Activated naive CD4-positive, alpha-beta T cell treated with anti-CD3 and anti-CD28 coated beads, Interleukin-2, amount 50 U/mL, for 24 hours (primary cell): ENCODE data around the gene CLTA.
"Not testable (repeated sequence)": the region's sequence is repeated elsewhere in the genome, so short reads cannot be mapped to it uniquely, and the experiment has no call there.

Experiments used
- H3K27ac Mint-ChIP-seq: one replicate; pipeline ENCODE4 v1.8.0; 2021; ENCODE audit warnings: mild to moderate bottlenecking, mixed read lengths
- H3K27me3 Mint-ChIP-seq: one replicate; pipeline ENCODE4 v1.8.0; 2021; ENCODE audit warnings: mixed read lengths
- H3K36me3 Mint-ChIP-seq: one replicate; pipeline ENCODE4 v1.8.0; 2021; ENCODE audit warnings: mixed read lengths
- H3K4me1 Mint-ChIP-seq: one replicate; pipeline ENCODE4 v1.8.0; 2021; ENCODE audit warnings: mixed read lengths
- H3K4me3 Mint-ChIP-seq: one replicate; pipeline ENCODE4 v1.8.0; 2021; ENCODE audit warnings: mild to moderate bottlenecking, mixed read lengths
- H3K9me3 Mint-ChIP-seq: one replicate; pipeline ENCODE4 v1.8.0; 2021; ENCODE audit warnings: mixed read lengths

CLTA gene

DNA sequence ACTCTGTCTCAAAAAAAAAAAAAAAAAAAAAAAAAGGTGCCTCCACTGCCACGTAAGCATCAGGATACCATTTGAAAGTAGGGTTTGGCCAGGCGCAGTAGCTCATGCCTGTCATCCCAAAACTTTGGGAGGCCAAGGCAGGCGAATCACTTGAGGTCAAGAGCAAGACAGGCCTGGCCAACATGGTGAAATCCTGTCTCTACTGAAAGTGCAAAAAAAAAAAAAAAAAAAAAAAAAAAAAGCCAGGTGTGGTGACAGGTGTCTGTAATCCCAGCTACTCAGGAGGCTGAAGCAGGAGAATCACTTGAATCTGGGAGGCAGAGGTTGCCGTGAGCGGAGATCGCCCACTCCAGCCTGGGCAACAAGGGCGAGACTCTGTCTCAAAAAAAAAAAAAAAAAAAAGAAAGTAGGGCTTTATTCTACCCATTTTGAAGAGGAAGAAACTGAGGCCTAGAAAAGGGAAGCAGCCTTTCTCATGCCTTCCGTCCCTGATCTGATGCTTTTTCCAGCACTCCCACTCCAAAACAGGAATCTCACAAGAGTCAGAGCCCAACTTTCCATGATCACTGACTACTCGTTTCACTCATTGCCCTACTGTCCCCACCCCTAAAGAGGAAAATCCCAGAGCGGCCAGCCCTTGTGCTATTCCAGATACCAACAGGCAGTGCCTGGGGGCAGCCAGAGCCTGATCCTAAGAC is 37.8 kb upstream of the CLTA start:
- Mint-ChIP-seq H3K4me1 (peaks cover 57% of the 10 kb centered on the region), H3K27ac (peak overlapping the region; percentile 81), H3K27me3 (no peaks in the 10 kb centered on the region), H3K9me3 (no peaks in the 10 kb centered on the region), H3K4me3 (no peak overlapping the region), H3K36me3 (peaks cover 5% of the 10 kb centered on the region)

GRCh38 chr9:36153746-36154145 is 37.0 kb upstream of the CLTA start:
- Mint-ChIP-seq H3K4me3 (no peak overlapping the region), H3K9me3 (no peaks in the 10 kb centered on the region), H3K4me1 (peaks cover 55% of the 10 kb centered on the region), H3K27me3 (no peaks in the 10 kb centered on the region), H3K27ac (no peak overlapping the region), H3K36me3 (peaks cover 5% of the 10 kb centered on the region)

DNA sequence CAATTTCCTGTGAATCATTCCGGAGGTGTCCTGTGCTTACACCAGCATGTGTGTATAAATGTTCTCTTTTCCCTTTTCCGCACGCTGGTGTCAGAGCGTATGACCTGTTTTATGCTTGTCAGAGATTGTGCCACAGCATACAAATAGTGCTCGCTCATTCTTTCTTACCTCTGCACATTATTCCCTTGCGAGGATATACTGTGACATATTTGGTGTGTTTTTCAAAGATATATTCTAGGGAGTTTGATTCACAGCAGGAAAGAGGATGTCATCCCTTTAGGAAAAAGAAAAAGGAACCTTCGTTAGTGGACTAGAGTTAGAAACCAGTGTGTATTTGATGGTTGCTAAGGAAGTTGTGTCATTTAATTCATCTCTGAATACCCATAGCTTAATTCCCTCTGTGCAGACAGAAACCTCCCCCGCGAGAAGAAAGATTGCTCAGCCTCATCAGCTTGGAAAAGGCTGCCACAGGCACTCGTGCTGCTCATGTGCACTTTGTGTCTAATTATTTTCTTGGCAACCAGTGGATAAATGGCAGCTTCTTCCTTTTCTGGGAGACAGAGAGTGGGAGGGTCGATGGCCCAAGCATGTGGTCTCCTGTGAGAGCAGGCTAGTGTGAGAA is 36.3 kb upstream of the CLTA start:
- peaks cover 51% of the 10 kb centered on the region for H3K4me1 Mint-ChIP-seq
- H3K9me3 Mint-ChIP-seq: no peaks in the 10 kb centered on the region
- peak overlapping the region; percentile 9 for H3K4me3 Mint-ChIP-seq
- no peaks in the 10 kb centered on the region for H3K27me3 Mint-ChIP-seq
- peak overlapping the region; percentile 31 for H3K27ac Mint-ChIP-seq
- H3K36me3 Mint-ChIP-seq: peaks cover 5% of the 10 kb centered on the region

- peaks cover 5% of the 10 kb centered on the region for H3K36me3 Mint-ChIP-seq
- no peaks in the 10 kb centered on the region for H3K27me3 Mint-ChIP-seq
- H3K27ac Mint-ChIP-seq: no peak overlapping the region
- H3K9me3 Mint-ChIP-seq: no peaks in the 10 kb centered on the region
- no peak overlapping the region for H3K4me3 Mint-ChIP-seq
- H3K4me1 Mint-ChIP-seq: peaks cover 39% of the 10 kb centered on the region
These were observed 34.6 kb upstream of the CLTA start for GRCh38 chr9:36156116-36156515.

GRCh38 chr9:36158122-36158521 is 32.6 kb upstream of the CLTA start:
- H3K4me3 Mint-ChIP-seq: no peak overlapping the region
- H3K27ac Mint-ChIP-seq: no peak overlapping the region
- no peaks in the 10 kb centered on the region for H3K9me3 Mint-ChIP-seq
- H3K27me3 Mint-ChIP-seq: no peaks in the 10 kb centered on the region
- H3K4me1 Mint-ChIP-seq: peaks cover 24% of the 10 kb centered on the region
- H3K36me3 Mint-ChIP-seq: peaks cover 3% of the 10 kb centered on the region

DNA sequence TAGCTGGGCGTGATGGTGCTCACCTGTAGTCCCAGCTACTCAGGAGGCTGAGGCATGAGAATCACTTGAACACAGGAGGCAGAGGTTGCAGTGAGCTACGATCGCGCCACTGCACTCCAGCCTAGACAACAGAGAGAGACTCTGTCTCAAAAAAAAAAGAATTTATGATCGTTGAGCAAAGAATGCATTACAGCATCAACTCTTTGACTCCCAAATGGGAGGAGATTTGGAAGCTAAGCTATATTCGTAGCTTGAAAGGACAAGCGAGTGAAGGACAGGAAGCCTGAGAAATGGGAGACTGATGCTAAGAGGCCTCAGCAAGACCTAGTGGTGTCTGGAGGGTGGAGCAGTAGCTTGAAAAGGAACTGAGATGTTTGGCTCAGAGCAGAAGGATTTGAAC is 31.8 kb upstream of the CLTA start:
- H3K4me3 Mint-ChIP-seq: no peak overlapping the region
- no peak overlapping the region for H3K27ac Mint-ChIP-seq
- H3K4me1 Mint-ChIP-seq: peaks cover 16% of the 10 kb centered on the region
- H3K36me3 Mint-ChIP-seq: peaks cover 3% of the 10 kb centered on the region
- no peaks in the 10 kb centered on the region for H3K9me3 Mint-ChIP-seq
- H3K27me3 Mint-ChIP-seq: no peaks in the 10 kb centered on the region

DNA sequence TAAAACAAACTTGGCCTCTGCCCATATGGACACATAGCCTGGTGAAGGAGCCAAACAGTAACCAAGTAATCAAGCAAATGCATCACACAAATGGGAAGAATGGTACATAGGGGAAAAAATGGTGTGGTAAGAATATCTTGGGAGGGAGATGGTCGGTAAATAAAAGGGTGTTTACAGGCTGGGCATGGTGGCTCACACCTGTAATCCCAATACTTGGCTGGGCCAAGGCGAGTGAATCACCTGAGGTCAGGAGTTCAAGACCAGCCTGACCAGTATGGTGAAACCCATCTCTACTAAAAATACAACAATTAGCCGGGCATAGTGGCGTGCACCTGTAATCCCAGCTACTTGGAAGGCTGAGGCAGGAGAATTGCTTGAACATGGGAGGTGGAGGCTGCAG is 31.2 kb upstream of the CLTA start:
- not testable (repeated sequence) for H3K36me3 Mint-ChIP-seq, H3K9me3 Mint-ChIP-seq, H3K27ac Mint-ChIP-seq

DNA sequence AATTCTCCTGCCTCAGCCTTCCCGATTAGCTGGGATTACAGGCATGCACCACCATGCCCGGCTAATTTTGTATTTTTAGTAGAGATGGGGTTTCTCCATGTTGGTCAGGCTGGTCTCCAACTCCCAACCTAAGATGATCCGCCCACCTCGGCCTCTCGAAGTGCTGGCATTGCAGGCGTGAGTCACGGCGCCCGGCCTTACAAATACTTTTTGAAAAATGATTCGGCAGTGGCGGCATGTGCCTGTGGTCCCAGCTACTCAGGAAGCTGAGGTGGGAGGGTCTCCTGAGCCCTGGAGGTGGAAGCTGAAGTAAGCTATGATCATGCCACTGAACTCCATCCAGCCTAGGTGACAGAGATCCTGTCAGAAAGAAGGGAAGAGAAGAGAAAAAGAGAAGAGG is 30.6 kb upstream of the CLTA start:
- H3K36me3 Mint-ChIP-seq, H3K4me1 Mint-ChIP-seq, H3K4me3 Mint-ChIP-seq, H3K9me3 Mint-ChIP-seq, H3K27me3 Mint-ChIP-seq: not testable (repeated sequence)
- peak overlapping the region; percentile 31 for H3K27ac Mint-ChIP-seq

More for the DNA sequence above, 31.2 kb upstream of the CLTA start:
- H3K4me1 Mint-ChIP-seq: peaks cover 10% of the 10 kb centered on the region
- not testable (repeated sequence) for H3K4me3 Mint-ChIP-seq, H3K27me3 Mint-ChIP-seq

- Mint-ChIP-seq H3K4me3 (no peak overlapping the region), H3K4me1 (peaks cover 7% of the 10 kb centered on the region), H3K27me3 (no peaks in the 10 kb centered on the region), H3K36me3 (peaks cover 3% of the 10 kb centered on the region), H3K9me3 (no peaks in the 10 kb centered on the region), H3K27ac (no peak overlapping the region)
These were observed 29.5 kb upstream of the CLTA start for GRCh38 chr9:36161187-36161586.

DNA sequence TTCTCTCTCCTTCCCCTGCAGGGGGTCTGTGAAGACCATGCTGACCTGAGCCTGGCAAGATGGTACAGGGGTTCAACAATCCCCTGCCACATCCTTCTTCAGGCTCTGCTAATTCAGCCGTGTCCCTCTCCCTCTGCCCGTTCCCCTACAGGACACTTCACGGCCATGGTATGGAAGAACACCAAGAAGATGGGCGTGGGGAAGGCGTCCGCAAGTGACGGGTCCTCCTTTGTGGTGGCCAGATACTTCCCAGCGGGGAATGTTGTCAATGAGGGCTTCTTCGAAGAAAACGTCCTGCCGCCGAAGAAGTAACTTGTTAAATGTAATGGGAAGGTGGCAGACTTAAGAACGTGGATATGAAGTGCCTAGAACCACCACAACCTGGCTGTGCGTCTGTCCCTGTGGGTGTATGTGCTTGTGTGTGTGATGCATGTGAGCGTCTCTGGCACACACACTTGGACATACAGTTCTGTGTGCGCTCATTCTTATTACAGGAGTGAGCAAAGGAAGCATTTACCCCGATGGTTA is 28.4 kb upstream of the CLTA start:
- H3K4me3 Mint-ChIP-seq: no peak overlapping the region
- no peak overlapping the region for H3K27ac Mint-ChIP-seq
- H3K27me3 Mint-ChIP-seq: no peaks in the 10 kb centered on the region
- peaks cover 11% of the 10 kb centered on the region for H3K4me1 Mint-ChIP-seq
- no peaks in the 10 kb centered on the region for H3K9me3 Mint-ChIP-seq
- H3K36me3 Mint-ChIP-seq: no peaks in the 10 kb centered on the region

GRCh38 chr9:36163049-36163785 is 27.5 kb upstream of the CLTA start:
- Mint-ChIP-seq H3K27me3 (no peaks in the 10 kb centered on the region), H3K27ac (no peak overlapping the region), H3K4me3 (no peak overlapping the region), H3K4me1 (peaks cover 8% of the 10 kb centered on the region), H3K36me3 (no peaks in the 10 kb centered on the region), H3K9me3 (no peaks in the 10 kb centered on the region)

DNA sequence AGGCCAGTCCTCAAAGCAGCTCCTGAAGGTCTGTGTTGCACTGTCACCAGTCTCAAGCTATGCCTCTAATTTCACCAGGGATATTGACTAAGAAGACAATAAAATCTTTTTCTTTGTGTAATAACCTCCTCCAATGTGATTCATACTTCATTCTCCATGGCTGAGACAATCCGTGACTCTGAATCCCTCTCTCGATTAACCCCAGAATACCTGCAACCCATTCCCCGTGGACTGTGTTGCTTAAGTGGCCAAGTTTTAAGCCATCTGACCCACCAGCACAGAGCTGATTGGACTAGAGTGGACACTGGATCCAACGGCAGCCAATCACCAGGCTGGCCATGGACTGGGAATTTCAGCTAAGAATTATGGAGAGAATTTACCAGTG is 26.9 kb upstream of the CLTA start:
- H3K4me3 Mint-ChIP-seq: no peak overlapping the region
- no peak overlapping the region for H3K27ac Mint-ChIP-seq
- no peaks in the 10 kb centered on the region for H3K36me3 Mint-ChIP-seq
- H3K4me1 Mint-ChIP-seq: peaks cover 4% of the 10 kb centered on the region
- H3K27me3 Mint-ChIP-seq: no peaks in the 10 kb centered on the region
- no peaks in the 10 kb centered on the region for H3K9me3 Mint-ChIP-seq

DNA sequence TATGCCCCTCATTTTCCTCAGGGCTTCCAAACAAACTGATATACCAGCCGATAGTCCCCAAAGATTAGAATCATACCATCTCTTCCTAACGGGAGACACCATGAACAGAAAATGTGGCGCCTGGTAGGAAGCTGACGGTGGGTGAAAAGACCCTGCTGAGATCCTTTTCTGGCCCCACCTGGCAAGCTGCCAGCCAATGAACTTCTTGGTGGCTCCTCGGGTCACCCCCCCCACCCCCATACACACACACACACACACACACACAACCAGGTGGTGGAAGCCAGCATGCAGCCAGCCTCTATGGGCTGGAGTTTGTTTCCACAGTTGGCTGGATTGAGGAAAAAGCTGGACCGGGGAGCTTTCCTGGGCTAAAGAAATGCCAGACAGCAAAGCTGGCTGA is 26.3 kb upstream of the CLTA start:
- Mint-ChIP-seq H3K36me3 (no peaks in the 10 kb centered on the region), H3K27ac (no peak overlapping the region), H3K27me3 (no peaks in the 10 kb centered on the region), H3K4me1 (peaks cover 4% of the 10 kb centered on the region), H3K4me3 (no peak overlapping the region), H3K9me3 (no peaks in the 10 kb centered on the region)

DNA sequence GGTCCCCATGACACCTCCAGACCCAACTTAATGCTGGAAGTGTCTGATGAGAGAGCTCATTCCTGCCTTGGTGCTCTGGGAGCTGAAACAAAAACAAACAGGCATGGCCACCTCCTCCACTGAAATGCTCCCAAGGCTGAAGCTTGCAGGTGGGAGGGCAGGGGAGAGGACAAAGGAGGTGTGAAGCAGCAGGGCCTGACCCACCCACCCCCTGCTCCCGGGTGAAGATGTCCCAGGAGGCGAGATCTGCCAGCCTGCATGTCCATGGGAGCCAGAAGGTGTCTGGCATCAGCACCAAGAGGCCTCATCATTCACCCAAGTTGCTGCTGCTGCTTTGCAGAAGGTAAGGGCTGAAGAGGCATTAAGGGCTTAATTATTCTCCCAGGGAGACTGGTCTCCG is 25.7 kb upstream of the CLTA start:
- Mint-ChIP-seq H3K27me3 (no peaks in the 10 kb centered on the region), H3K9me3 (no peaks in the 10 kb centered on the region), H3K4me3 (no peak overlapping the region), H3K27ac (no peak overlapping the region), H3K4me1 (peaks cover 4% of the 10 kb centered on the region), H3K36me3 (no peaks in the 10 kb centered on the region)

DNA sequence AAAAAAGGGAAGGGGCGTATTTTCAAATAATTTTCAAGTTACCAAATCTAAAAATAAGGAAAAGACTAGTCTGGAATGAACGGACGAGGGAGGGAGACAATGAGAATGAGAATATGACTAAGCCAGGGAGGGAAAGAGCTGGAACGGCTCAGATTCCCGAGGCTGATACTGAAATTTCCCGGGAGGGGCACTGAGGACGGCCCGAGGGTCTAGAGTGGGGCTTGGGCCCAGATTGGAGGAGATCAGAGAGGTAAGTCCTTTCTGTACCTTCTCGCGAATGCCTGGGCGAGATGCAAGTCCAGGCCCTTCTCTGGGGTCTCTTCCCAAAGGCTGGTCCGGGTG is 24.9 kb upstream of the CLTA start:
- Mint-ChIP-seq H3K27me3 (no peaks in the 10 kb centered on the region), H3K27ac (no peak overlapping the region), H3K36me3 (no peaks in the 10 kb centered on the region), H3K9me3 (no peaks in the 10 kb centered on the region), H3K4me3 (peak overlapping the region; percentile 19), H3K4me1 (peaks cover 4% of the 10 kb centered on the region)

- H3K9me3 Mint-ChIP-seq: no peaks in the 10 kb centered on the region
- no peaks in the 10 kb centered on the region for H3K36me3 Mint-ChIP-seq
- no peaks in the 10 kb centered on the region for H3K27me3 Mint-ChIP-seq
- no peak overlapping the region for H3K27ac Mint-ChIP-seq
- H3K4me1 Mint-ChIP-seq: peaks cover 4% of the 10 kb centered on the region
- peak overlapping the region; percentile 58 for H3K4me3 Mint-ChIP-seq
These were observed 24.4 kb upstream of the CLTA start for GRCh38 chr9:36166168-36166927.
